ENCODE data around the gene ZMIZ1. TPM values are rescaled to one million over a fixed set of nuclear protein-coding genes. Genes with fewer than 3 reads are reported as not detected.

Gene ZMIZ1
- total RNA-seq, 2 donors from 2014 or later, result 27.2 to 42.2 TPM

GRCh38 chr10:79162022-79162421 lies 93.3 kb downstream of the ZMIZ1 start:
- Histone ChIP-seq H3K36me3 (replicated peaks in 1 of 2; ENCODE audit: insufficient read depth in 1 of 2, low read depth in 2 of 2) (peaks cover under 1 to 3% of the 10 kb centered on the region in 2 donors), H3K4me3 (no peak overlapping the region), H3K9me3 (no peaks in the 10 kb centered on the region), H3K27ac (no peak overlapping the region), H3K4me1 (peaks cover 60% of the 10 kb centered on the region), H3K27me3 (no peaks in the 10 kb centered on the region)
- ATAC-seq, result no peak
- DNase-seq, result no peak
- TF ChIP-seq, protein P1, sequence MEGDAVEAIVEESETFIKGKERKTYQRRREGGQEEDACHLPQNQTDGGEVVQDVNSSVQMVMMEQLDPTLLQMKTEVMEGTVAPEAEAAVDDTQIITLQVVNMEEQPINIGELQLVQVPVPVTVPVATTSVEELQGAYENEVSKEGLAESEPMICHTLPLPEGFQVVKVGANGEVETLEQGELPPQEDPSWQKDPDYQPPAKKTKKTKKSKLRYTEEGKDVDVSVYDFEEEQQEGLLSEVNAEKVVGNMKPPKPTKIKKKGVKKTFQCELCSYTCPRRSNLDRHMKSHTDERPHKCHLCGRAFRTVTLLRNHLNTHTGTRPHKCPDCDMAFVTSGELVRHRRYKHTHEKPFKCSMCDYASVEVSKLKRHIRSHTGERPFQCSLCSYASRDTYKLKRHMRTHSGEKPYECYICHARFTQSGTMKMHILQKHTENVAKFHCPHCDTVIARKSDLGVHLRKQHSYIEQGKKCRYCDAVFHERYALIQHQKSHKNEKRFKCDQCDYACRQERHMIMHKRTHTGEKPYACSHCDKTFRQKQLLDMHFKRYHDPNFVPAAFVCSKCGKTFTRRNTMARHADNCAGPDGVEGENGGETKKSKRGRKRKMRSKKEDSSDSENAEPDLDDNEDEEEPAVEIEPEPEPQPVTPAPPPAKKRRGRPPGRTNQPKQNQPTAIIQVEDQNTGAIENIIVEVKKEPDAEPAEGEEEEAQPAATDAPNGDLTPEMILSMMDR (IDR thresholded peaks at IDR 0.05), result no peak
- TF ChIP-seq POLR2A (IDR thresholded peaks at IDR 0.05), result no peak
- intact Hi-C loops (cut with DNase I), result no loop called here
- 94 to 98% methylated on average over 6 to 11 of the region's 12 CpGs for WGBS, 2 donors

DNA sequence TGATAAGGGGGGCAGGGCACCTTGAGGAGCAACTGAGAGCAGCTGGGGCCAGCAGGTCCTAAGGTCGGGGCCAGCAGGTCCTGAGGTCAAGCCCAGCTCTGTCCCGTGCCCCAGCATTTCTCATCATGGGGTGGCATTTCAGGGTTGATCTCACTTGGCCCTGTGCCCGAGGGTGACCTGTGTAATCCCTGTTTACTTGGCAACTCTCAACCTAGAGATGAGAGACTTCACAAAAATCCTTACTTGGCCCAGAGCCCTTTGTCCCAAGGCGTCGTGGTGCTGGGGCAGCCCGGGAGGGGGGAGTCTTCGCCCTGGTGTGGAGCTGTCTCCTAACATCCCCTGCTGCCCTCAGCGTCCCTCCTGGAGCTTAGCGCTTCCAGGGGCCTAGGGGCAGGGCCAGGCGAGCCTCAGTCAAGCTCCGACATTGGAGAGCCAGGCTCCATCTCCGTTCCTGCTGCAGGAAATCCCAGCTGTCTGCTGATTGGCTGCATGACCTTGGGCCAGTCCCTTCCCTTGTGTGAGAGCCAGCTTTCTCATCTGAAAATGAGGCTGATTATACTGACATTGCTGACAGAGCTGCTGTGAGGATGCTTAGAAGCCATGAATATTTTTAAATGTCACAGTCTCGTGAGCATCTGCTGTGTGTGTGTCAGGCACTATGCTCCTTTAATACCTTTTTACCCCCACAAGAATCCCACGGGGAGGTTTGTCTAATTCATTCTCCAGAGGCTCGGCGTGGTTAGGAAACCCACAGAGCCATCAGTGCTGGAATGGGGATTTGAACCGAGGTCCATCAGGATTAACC lies 94.3 kb downstream of the ZMIZ1 start:
- no peak overlapping the region for H3K4me3 ChIP-seq
- ATAC-seq, result peak; percentile 16
- intact Hi-C loops (cut with DNase I), result no loop called here
- H3K27ac ChIP-seq, result peak overlapping the region in 3 of 4 donors; percentile 3 to 27 (median 6)
- DNase-seq, result peak in 2 of 4 donors; percentile 53 to 63
- WGBS, 2 donors, result 68 to 70% methylated on average over 15 to 17 of the region's 17 CpGs
- peaks cover 2 to 7% of the 10 kb centered on the region in 2 donors for H3K36me3 ChIP-seq (replicated peaks in 1 of 2; ENCODE audit: insufficient read depth in 1 of 2, low read depth in 2 of 2)
- peaks cover 49% of the 10 kb centered on the region for H3K4me1 ChIP-seq
- H3K9me3 ChIP-seq, result no peaks in the 10 kb centered on the region
- TF ChIP-seq, protein P1 (IDR thresholded peaks at IDR 0.05), result no peak
- TF ChIP-seq POLR2A (IDR thresholded peaks at IDR 0.05), result no peak
- H3K27me3 ChIP-seq, result no peaks in the 10 kb centered on the region

DNA sequence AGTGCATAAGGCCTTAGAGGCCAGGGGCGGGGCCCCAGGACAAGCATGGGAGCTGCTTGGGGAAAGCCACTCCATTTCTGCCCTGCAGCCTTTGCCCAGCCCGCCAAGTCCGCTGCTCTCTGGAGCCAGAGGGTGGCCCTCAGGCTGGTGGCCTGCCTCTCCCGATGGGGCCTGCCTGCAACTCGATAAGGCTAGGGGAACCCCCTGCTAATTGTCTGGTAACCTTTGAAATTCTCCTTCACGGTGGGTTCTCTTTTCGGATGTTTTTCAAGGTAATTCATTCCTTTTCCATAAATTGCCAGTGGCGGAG lies 94.9 kb downstream of the ZMIZ1 start:
- no peaks in the 10 kb centered on the region for H3K9me3 ChIP-seq
- no peak for TF ChIP-seq POLR2A (IDR thresholded peaks at IDR 0.05)
- TF ChIP-seq, protein P1 (IDR thresholded peaks at IDR 0.05), result no peak
- WGBS, 2 donors, result 78 to 86% methylated on average over 8 of the region's 8 CpGs
- H3K27ac ChIP-seq, result peak overlapping the region in 2 of 4 donors; percentile 3 to 6
- H3K4me3 ChIP-seq, result no peak overlapping the region
- H3K36me3 ChIP-seq (replicated peaks in 1 of 2; ENCODE audit: insufficient read depth in 1 of 2, low read depth in 2 of 2), result peaks cover 2 to 7% of the 10 kb centered on the region in 2 donors
- DNase-seq (no peak), ATAC-seq (no peak)
- peaks cover 44% of the 10 kb centered on the region for H3K4me1 ChIP-seq
- H3K27me3 ChIP-seq, result no peaks in the 10 kb centered on the region
- intact Hi-C loops (cut with DNase I), result no loop called here

- H3K27me3 ChIP-seq, result no peaks in the 10 kb centered on the region
- H3K27ac ChIP-seq, result peak overlapping the region in 2 of 4 donors; percentile 3 to 6
- H3K4me3 ChIP-seq, result no peak overlapping the region
- 76 to 81% methylated on average over 8 to 9 of the region's 9 CpGs for WGBS, 2 donors
- DNase-seq (no peak), ATAC-seq (no peak)
- intact Hi-C loops (cut with DNase I), result no loop called here
- H3K4me1 ChIP-seq, result peaks cover 39% of the 10 kb centered on the region
- no peak for TF ChIP-seq POLR2A (IDR thresholded peaks at IDR 0.05)
- TF ChIP-seq, protein P1 (IDR thresholded peaks at IDR 0.05), result no peak
- peaks cover 2 to 7% of the 10 kb centered on the region in 2 donors for H3K36me3 ChIP-seq (replicated peaks in 1 of 2; ENCODE audit: insufficient read depth in 1 of 2, low read depth in 2 of 2)
- no peaks in the 10 kb centered on the region for H3K9me3 ChIP-seq
Observed at GRCh38 chr10:79164075-79164474, 95.3 kb downstream of the ZMIZ1 start.

Measured in body of pancreas (tissue), 4 donors.